ENCODE results near the gene MAPK8.
A peak's percentile ranks its signal among the peaks of the same experiment; 100 is the strongest.
"Not testable (repeated sequence)": the region's sequence is repeated elsewhere in the genome, so short reads cannot be mapped to it uniquely, and the experiment has no call there.

The MAPK8 gene

DNA sequence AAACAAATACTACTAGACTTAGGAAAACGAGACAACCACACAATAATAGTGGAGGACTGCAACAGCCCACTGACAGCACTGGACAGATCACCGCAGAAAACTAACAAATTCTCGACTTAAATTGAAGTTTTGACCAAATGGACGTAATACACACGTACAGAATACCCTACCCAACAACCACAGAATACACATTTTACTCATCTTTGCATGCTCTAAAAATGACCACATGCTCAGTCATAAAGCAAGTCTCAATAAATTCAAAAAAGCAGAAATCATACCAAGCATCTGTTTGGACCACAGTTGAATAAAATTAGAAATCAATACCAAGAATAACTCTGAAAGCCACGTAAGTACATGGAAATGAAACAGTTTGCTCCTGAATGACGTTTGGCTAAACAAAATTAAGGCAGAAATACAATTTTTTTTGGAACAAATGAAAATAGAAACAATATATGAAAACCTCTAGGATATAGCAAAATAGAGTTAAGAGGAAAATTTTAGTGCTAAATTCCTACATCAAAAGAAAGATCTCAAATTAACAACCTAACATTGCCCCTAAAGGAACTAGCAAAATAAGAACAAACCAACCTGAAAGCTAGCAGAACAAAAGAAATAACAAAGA lies 30.6 kb downstream of the MAPK8 start:
- no peak for ATAC-seq
- no peak for DNase-seq

DNA sequence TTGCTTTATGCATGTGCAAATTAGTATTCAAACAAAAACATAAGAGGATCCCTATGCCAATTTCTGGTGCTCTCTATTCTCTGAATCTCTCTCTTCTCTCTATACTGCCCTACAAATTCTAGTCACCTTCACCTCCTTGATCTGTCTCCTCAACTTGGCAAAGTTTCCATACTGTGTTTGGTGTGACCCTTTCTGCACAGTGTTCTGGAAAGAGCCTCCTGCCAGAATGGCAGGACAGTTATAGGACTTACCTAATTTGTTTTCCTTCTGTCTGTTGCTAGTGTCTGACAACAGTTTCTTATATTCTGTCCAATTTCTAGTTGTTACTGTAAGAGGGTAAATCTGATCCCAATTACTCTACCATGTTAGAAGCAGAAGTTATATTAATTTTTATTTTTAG lies 34.3 kb downstream of the MAPK8 start:
- DNase-seq (no peak), ATAC-seq (no peak)

DNA sequence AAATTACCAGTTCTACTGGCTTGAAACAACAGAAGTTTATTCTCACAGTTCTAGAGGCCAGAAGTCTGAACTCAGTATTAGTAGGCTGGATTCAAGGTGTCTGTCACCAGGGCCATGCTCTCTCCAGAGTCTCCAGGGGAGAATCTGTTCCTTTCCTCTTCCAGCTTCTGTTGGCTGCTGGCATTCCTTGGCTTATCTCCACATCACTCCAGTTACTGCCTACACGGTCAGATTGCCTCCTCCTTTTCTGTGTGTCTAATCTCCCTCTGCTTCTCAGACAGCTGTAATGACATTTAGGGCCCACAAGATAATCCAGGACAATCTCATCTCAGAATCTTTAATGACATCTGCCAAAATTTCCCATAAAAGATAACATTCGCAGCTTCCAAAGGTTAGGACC lies 36.6 kb downstream of the MAPK8 start:
- DNase-seq = no peak
- ATAC-seq = no peak

DNA sequence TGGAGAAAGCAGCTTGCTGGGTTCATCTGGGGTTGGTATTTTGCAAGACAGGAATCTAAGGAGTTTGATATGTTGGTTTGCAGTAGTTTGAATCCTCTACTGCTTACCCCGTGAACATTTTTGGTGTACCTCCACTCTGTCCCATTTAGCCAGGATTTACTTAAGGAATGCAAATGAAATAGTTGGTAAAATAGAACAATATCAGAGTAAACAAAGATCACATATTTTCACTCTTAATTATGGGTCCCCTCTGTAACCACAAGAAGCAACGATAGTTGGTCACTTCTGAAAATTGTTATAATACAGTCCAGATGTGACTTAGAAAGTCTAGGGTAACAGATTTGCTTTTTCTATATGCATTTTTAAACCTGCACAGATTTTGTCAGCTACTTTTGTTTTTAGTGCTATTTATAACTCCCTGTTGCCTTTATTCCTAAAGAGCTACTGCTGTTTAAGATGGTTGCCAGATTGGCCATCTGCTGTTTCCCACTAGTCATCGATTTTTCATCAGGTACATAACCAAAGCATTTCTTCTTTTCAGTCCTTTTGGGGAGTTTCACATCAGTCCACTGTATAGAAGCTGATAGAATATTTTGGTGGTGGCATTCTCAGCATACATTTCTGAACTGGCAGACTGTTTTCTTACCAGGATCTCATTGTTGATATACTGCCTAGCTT lies 37.6 kb downstream of the MAPK8 start:
- ATAC-seq = no peak
- no peak for DNase-seq

DNA sequence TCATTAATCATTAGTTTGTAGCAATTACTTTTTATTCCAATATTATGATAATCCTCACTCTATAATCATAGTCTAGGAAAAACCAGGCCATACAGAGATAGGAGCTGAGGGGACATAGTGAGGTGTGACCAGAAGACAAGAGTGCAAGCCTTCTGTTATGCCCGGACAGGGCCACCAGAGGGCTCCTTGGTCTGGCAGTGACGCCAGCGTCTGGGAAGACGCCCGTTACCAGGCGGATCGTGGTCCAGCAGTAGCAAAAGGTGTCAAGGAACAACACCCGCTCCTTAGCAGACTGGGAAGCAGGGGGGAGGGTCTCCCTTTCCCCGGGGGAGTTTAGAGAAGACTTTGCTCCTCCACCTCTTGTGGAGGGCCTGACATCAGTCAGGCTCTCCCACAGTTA lies 39.8 kb downstream of the MAPK8 start:
- not testable (repeated sequence) for ATAC-seq, DNase-seq

DNA sequence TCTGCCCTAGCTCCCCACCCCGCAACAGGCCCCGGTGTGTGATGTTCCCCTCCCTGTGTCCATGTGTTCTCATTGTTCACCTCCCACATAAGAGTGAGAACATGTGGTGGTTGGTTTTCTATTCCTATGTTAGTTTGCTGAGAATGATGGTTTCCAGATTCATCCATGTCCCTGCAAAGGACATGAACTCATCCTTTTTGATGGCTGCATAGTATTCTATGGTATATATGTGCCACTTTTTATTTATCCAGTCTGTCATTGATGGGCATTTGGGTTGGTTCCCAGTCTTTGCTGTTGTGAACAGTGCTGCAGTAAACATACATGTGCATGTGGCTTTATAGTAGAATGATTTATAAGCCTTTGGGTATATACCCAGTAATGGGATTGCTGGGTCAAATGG lies 41.1 kb downstream of the MAPK8 start:
- not testable (repeated sequence) for ATAC-seq, DNase-seq

DNA sequence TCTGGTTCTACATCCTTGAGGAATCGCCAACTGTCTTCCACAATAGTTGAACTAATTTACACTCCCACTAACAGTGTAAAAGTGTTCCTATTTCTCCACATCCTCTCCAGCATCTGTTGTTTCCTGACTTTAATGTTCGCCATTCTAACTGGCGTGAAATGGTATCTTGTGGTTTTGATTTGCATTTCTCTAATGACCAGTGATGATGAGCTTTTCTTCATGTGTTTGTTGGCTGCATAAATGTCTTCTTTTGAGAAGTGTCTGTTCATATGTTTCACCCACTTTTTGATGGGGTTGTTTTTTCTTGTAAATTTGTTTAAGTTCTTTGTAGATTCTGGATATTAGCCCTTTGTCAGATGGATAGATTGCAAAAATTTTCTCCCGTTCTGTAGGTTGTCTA lies 41.5 kb downstream of the MAPK8 start:
- not testable (repeated sequence) for ATAC-seq, DNase-seq

DNA sequence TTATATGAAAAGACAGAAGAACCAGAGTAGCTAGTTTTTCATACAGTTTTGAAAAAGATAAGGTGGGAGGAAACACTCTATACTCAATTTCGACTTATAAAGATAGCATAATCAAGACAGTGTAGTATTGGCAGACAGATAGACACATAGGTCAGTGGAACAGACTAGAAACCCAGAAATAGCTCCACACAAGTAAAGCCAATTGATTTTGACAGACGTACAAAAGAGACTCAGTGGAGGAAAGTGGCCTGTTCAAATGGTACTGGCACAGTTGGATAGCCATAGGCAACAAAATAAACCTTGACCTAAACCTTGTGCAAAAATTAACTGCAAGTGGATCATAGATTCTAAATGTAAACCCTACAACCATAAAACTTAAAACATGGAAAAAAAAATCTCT lies 46.8 kb downstream of the MAPK8 start:
- ATAC-seq = no peak
- no peak for DNase-seq

DNA sequence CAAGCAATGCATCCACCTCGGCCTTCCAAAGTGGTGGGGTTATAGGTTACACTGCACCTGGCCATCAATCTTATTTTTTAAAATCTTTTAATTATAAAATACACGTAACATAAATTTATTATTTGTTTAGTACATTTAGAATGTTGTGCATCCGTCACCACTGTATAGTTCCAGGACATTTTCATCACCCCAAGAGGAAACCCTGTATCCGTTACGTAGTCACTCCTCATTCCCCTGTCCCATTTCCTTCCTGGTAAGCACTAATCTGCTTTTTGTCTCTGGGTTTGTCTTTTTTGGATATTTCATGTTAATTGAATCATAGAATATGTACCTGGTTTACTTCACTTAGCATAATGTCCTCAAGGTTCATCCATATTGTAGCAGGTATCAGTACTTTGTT lies 51.2 kb downstream of the MAPK8 start:
- DNase-seq = no peak
- no peak for ATAC-seq

DNA sequence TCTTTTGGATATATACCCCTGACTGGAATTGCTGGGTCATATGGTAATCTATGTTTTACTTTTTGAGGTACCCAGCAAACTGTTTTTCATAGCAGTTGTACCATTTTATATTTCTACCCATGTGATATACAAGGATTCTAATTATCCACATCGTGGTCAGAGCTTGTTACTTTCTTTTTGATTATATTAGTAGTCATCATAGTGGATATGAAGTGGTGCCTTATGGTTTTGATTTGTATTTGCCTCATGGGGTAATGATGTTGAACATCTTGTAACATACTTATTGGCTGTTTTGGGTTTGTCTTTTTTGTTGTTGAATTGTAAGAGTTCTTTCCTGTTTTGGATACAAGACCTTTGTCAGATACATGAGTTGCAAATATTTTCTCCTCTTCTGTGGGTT lies 51.7 kb downstream of the MAPK8 start:
- ATAC-seq = peak; percentile 32
- DNase-seq = no peak

DNA sequence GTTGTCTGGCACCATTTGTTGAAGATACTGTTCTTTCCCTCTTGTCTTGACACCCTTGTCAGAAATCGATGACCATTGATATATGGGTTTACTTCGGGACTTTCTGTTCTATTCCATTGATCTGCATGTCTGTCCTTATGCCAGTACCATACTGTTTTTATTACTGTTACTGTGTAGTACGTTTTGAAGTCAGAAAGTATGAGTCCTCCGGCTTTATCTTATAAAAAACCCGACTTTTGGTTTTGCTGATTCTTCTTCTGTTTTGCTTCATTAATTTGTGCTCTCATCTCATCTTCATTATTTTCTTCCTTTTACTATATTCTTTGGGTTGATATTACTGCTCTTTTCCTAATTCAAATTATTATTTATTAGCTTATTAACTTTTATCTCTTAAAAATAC lies 52.4 kb downstream of the MAPK8 start:
- no peak for ATAC-seq
- DNase-seq = no peak

DNA sequence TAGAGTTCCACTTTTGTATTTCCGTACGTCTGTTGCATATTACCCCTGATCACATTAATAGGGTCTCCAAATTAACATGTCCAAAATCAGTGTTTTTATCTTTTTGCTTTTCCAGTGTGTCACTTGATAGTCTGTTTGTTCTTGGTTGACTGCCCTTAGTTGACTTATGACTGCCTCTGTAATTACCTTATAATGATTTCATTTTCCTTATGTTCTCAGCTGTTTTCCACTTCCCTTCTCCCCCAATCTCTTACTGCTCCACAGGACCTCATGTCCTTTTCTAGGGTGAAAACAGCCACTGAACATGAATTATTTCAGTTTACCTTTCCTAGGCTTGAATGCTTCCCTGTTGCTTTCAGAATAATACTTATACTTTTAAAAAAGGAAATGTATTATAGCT lies 54.7 kb downstream of the MAPK8 start:
- ATAC-seq (no peak), DNase-seq (no peak)

DNA sequence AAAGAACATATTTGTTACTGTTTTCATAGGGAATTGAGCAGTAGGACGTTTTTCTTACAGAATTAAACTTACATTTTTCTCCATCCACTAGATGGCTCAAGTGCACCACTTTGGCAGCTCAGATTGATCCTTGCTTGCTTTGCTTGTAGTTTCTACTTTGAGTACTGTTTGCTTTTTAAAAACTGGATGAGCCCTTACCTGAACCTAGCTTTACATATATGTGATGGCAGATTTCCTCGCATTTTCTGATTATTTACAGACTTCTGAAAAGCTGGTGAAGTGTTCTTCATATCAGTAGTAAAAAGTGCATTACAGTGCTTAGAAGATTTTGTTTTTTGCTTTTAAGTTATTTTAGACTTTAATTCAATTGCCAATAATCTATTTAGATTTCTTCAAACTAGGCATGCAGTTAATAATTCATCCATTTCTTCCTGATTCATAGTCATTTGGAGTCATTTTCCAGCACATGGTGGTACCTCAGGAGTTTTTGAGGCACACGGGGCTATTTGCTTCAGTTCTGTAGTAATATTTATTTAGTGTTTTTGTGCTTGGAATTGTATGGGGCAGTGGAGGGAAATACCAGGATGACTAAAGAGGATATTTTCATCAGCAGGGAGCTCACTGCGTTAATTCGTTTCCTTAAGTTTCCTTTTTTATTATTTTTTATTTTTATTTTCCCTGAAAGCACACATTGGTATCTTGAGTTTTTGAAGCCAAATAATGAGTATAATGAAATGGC lies 57.3 kb downstream of the MAPK8 start:
- ATAC-seq = no peak

DNA sequence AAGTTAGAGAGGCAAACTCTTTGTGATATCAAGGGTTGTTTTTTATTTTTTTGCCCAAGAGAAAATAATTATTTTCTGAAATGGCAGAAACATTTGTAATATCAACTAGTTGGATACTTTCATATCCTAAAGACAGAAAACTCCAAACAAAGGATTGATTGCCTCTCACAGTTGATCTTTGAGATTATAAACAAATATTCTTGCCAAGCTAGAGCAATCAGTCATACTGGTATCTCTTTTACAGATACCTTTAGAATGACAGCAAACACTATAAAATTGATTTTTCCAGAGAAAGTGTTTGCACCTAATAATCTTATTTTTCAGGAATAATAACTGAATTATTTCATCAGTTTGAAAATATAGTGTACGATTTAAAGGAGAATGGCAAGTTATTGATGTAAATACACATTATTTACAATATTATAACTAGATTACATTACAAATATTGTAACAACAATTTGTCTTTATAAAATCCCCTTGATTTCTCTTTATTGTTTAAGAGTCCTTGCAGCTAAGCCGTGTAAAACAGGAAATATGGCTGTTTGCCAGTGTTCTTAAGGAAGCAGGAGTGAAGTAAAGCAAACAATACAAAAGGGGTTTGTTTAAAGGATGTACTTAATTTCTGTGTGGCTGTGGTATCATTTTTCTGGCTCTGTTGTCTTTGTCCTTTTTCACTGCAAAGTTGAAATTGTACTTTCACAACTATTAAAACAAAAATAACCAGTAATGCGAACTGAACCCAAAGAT lies 58.4 kb downstream of the MAPK8 start:
- DNase-seq = no peak

More for the DNA sequence above, 57.3 kb downstream of the MAPK8 start:
- DNase-seq = peak; percentile 14

DNA sequence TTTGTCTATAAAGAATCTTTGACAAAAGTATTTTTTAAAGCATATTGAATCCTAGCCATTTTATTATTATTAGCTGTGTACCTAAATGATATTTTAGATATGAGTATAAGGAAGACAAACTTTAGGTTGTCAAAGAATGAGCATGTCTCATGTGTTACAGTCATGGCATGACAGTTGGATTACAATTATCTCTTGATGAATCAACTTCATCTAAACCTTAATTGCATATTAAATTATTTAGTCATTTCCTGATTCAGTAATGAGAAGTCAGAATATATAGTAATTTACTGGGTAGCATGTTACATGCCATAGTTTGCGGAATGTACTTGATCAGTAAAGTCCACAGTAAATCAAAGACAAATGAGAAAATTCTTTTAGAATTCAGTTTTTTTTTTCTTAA lies 59.2 kb downstream of the MAPK8 start:
- DNase-seq (no peak), ATAC-seq (no peak)

More for the DNA sequence above, 58.4 kb downstream of the MAPK8 start:
- no peak for ATAC-seq

DNA sequence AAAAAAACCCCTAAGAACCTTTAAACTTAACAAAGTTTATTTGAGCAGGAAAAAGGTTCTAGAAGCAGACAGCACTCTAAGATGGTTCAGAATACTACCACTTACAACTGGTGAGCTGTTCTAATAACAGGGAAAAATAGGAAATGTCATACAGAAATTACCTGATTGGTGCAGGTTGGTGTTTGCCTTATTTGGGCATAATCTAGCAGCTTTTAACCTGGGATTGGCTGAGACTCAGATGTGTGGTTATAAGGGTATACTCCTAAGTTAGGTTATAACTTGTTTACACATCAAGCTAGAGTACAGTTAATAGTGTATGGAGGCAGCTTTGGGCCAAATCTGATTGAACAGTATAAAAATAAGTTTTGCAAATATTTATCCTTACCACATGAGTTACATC lies 59.8 kb downstream of the MAPK8 start:
- ATAC-seq (no peak), DNase-seq (no peak)

DNA sequence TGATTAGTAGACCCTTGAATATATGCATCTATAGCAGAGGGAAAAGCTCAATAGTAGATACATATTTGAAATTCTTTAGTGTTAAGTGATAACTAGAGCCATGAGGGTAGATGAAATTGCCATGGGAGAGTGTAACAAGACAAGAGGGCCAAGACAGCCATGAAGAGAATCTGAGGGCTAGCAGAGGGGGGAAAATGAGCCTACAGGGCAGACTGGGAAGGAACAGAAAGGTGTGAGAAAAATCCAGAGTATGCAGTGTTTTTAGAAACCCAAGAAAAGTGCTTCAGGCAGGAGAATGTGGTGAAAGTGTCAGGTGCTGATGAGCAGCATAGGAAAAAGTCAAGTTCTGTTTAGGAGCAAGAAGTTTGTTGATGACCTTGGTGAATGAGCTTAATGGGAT lies 63.0 kb downstream of the MAPK8 start:
- ATAC-seq (no peak), DNase-seq (no peak)

DNA sequence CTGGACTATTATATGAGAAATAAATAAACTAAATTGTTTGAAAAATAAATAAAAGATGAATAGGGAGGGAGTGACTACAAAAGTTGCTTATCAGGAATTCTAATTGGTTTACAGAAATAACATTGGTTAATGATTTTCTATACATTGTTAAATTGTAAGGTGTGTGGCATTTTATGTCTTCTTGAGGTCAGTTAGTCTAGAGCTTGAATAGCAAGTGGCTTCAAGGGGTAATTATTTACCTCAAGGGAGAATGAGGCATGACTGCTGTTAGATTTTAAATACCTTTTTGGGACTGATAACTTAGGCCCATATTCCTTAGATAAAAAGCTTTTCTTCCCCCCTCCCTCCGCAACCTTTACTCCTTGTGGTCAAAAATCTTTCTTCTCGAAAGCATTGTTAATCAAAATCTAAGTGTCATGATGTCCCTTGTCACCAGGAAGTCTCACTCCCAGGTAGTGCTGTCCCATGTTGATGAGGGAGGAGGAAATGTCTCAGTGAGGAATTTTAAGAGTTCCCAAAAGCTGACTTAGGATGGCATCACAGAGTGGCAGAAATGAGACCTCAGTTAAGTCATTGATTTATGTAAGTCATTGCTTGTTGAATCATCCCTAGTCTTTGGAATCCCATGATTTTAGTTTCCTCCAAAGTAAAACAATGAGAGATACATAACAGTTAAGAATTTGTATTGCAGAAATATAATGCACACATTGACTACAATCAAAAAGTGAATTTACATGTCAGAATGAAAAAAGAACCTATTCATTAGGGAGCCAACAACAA lies 71.5 kb downstream of the MAPK8 start:
- ATAC-seq = no peak
- no peak for DNase-seq

DNA sequence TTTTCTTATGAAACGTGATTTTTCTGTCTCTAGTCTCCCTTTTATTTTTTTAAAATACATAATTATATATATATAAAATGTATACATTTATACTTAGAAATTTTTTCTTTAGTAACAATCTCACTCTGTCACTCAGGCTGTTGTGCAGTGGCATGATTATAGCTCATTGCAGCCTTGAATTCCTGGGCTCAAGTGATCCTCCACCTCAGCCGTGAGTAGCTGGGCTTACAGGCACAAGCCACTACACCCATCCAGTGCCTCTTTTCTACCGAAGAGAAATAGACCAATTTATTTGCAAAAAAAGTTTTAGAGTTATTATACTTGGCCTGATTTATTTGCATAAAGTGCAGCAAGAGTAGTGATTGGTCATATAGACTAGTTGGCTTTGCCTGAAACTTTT lies 72.2 kb downstream of the MAPK8 start:
- ATAC-seq = no peak
- DNase-seq = no peak

DNA sequence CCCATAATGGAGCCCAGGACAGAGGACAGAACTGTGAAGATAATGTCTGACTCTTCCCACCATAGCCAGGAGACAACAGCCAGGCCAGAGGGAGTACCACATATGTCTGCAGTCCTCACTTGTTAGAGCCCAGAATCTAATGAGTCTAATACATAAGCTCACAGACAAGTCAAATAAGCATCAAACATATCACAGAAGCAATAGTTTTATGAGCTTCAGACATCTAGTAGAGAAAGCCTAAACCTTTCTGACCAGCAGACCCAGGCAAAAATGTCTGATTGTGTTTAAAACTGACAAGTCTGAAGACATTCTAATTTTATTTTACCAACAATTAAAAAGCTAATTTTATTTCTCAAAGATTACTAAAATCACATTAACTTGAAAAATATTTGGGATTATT lies 75.5 kb downstream of the MAPK8 start:
- DNase-seq (no peak), ATAC-seq (no peak)

DNA sequence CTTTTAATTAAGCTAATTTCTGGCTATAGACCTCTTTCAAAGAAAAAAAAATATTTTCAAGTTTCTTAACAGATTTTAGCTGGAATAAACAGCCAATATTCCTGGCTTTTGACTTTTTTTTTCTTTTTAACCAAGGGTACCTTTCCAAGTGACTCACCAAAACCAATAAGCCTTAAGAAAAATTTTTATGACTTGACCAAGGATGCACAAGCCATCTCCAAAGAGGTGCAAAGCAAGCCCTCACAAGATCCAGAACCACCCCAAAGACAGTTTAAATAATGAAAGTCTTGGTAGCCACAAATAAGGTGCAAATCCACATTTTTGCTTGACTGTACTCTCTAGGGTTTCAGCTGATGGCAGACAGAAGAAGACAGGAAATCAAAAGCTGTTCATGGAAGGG lies 76.5 kb downstream of the MAPK8 start:
- no peak for ATAC-seq
- DNase-seq = no peak

DNA sequence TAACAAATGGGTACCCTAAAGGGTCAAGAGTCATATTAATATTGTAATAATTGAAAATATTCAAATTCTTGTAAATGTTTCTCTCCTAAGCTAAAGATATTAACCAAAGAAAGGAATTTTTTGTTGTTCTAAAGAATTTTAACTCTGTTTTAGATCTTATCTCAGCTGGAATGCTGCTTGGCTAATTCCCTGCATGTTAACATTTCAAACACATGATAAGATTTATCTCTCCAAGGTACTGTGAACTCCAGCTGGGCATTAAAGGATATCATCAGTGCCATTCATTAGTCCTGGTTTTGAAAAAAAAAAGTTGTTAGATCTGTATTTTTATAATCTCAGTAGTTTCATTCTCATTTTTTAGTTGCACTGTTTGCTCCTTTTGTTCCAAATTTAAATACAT lies 76.9 kb downstream of the MAPK8 start:
- ATAC-seq (no peak), DNase-seq (no peak)

All from stimulated activated naive CD8-positive, alpha-beta T cell treated with anti-CD3 and anti-CD28 coated beads, Interleukin-15, Interleukin-2, amounts not matched to agents 100 U/mL and 50 U/mL, for 24 hours (primary cell).